Measurements from ENCODE around the gene GLIS1.

GRCh38 chr1:53605181-53605580 is 133.8 kb downstream of the GLIS1 start:
- TF ChIP-seq CTCF (IDR thresholded peaks at IDR 0.05; ENCODE audit: low read depth, low read length, poor library complexity, severe bottlenecking), result no peak
- TF ChIP-seq EZH2phosphoT487 (IDR thresholded peaks at IDR 0.05; ENCODE audit: borderline replicate concordance, low read length), result no peak

All from DOHH2 (cell line).